ENCODE data around the gene LIPA.
A peak's percentile ranks its signal among the peaks of the same experiment; 100 is the strongest.
"Not testable (repeated sequence)": the region's sequence is repeated elsewhere in the genome, so short reads cannot be mapped to it uniquely, and the experiment has no call there.

Gene LIPA

GRCh38 chr10:89207181-89207800 lies 44.3 kb downstream of the LIPA start, which contains the start of gene CH25H:
Gene CH25H (minus strand): TSS chr10:89207317. CDS start chr10:89207292, 25 bp downstream.
- peak; percentile 76 to 85 (median 78) for DNase-seq

- DNase-seq, result peak in 1 of 3 donors; percentile 17
Observed at GRCh38 chr10:89206402-89207180, 45.0 kb downstream of the LIPA start.

GRCh38 chr10:89204621-89205185 lies 46.9 kb downstream of the LIPA start:
- no peak for DNase-seq

GRCh38 chr10:89203237-89203636 lies 48.3 kb downstream of the LIPA start:
- DNase-seq, result no peak

GRCh38 chr10:89202033-89202425 lies 49.5 kb downstream of the LIPA start:
- DNase-seq, result no peak

GRCh38 chr10:89201345-89202032 lies 50.1 kb downstream of the LIPA start:
- peak in 1 of 3 donors; percentile 28 for DNase-seq

- DNase-seq, result no peak
Observed at GRCh38 chr10:89197473-89197872, 54.1 kb downstream of the LIPA start.

GRCh38 chr10:89191301-89191700 lies 60.3 kb downstream of the LIPA start:
- not testable (repeated sequence) for DNase-seq

- no peak for DNase-seq
Observed at GRCh38 chr10:89189211-89189734, 62.3 kb downstream of the LIPA start.

GRCh38 chr10:89185658-89186057 lies 65.9 kb downstream of the LIPA start:
- no peak for DNase-seq

- peak in 1 of 3 donors; percentile 13 for DNase-seq
Observed at GRCh38 chr10:89184638-89185037, 66.9 kb downstream of the LIPA start.

GRCh38 chr10:89183571-89183970 lies 68.0 kb downstream of the LIPA start:
- no peak for DNase-seq

- DNase-seq, result no peak
Observed at GRCh38 chr10:89182894-89183293, 68.7 kb downstream of the LIPA start.

GRCh38 chr10:89175816-89176215 lies 75.8 kb downstream of the LIPA start:
- no peak for DNase-seq

- DNase-seq, result no peak
Observed at GRCh38 chr10:89173075-89173474, 78.5 kb downstream of the LIPA start.

- no peak for DNase-seq
Observed at GRCh38 chr10:89171996-89172395, 79.6 kb downstream of the LIPA start.

- DNase-seq, result no peak
Observed at GRCh38 chr10:89171263-89171872, 80.2 kb downstream of the LIPA start.

GRCh38 chr10:89168354-89168900 lies 83.1 kb downstream of the LIPA start:
- DNase-seq, result peak in 1 of 3 donors; percentile 18

- DNase-seq, result no peak
Observed at GRCh38 chr10:89167915-89168314, 83.7 kb downstream of the LIPA start.

- no peak for DNase-seq
Observed at GRCh38 chr10:89165923-89166322, 85.7 kb downstream of the LIPA start.

GRCh38 chr10:89164920-89165319 lies 86.7 kb downstream of the LIPA start:
- no peak for DNase-seq

- DNase-seq, result peak; percentile 29 to 50 (median 46)
Observed at GRCh38 chr10:89164080-89164479, 87.5 kb downstream of the LIPA start.
